ENCODE measurements around the gene ABCB11.

GRCh38 chr2:169015943-169016342 is 15.2 kb downstream of the ABCB11 start:
- TF ChIP-seq CTCF (conservative IDR thresholded peaks at IDR 0.05) (no peak), EZH2 (IDR thresholded peaks at IDR 0.05; ENCODE audit: low read depth) (no peak)
